ENCODE measurements around the gene CEACAM16.
A peak's percentile ranks its signal among the peaks of the same experiment; 100 is the strongest.
"Not testable (repeated sequence)": the region's sequence is repeated elsewhere in the genome, so short reads cannot be mapped to it uniquely, and the experiment has no call there.

Gene CEACAM16

DNA sequence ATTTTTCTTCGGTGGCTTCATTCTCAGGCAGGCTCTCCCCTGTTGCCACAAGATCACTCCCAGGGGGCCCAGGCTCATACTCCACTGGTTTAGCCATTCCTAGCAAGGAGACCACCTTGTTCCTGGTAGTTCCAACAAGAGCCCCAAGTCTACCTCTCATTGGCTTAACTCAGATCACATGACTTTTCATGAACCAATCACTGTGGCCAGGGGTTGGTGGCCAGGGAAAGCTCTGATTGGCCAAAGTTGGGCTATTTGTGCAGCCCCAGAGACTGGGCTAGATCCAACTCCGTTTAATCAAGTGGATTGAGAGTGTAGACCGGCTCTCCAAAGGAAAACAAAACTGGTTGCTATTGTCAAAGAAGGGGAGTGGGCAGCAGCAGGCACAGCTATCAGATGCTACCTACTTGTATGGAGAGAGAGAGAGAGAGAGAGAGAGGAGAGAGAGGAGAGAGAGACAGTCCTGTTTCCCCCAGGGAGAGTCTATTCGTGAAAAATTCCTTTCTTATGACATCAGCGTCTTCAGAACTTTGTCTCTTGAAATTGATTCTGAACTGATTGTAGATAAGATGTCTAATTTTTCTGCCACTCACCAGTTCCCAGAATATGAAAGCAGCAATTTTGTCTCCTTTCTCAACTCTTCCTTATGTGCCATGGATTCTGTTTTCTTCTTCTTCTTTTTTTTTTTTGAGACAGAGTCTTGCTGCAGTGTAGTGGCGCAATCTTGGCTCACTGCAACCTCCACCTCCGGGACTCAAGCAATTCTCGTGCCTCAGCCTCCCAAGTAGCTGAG, 21.7 kb upstream of the CEACAM16 start:
- DNase-seq: no peak

DNA sequence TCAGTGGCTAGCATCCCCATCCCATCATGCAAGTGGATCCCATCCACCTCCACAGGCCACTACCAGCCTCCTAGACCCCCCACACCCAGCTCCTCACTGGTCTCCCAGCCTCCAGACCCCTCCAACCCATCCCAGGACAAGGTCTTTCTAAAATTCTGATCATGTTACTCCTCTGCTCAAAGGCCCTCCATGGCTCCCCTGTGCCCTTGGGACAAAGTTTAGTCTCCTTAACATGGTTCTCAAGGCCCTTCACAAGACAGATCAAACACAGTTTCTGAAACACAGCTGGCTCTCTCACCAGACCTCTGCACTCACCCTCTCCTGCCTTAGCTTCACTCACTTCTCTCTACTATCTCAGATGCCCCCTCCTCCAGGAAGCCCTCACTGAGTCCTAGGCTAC, 18.4 kb upstream of the CEACAM16 start:
- DNase-seq: no peak

DNA sequence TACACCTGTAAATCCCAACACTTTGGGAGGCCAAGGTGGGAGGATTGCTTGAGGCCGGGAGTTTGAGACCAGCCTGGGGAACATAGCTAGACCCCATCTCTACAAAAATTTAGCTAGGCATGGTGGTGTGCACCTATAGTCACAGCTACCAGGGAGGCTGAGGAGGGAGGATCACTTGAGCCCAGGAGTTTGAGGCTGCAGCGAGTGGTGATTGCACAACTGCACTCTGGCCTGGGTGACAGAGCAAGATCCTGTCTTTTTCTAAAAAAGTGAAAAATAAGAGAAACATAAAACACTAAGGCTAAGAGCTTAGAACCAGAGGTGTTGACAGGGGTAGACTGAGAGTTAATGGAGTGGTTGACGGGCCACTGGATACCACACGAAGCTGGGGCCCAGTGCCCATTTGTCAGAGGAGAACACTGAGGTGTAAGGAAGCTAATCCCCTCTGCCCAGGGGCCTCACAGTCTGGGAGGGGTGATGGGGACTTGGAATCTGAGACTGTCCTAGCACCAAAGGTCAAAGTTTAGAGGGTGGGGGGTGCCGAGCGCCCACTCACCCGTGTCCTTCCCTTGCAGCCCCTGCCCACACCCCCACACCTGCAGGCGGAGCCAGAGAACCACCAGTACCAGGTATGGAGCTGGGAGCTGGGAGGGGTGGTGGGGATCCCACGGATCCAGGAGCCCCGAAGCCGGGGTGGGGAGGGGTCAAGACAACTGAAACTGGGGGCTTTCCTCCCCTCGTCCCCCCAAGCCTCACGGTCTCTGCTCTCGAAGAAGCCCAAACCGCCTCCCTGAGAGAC, 16.8 kb upstream of the CEACAM16 start:
- DNase-seq: no peak

DNA sequence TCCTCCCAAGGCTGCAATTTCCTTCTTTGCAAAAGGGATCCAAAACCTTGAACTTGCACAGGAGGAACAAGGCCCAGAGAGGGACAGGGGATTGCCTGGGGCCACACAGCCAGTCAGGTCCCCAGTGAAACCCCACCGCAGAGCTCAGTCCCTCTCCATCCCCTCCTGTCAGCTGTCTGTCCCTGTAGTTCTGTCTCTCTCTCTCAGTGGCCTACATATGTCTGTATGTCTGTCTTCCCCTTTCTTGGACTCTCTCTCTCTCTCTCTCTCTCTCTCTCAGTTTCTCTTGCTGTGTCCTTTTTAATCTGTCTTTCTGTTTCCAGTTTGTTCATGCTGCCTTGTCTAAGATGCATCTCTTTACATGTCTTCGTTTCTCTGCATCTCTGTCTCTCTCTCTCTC, 16.1 kb upstream of the CEACAM16 start:
- no peak for DNase-seq

- DNase-seq: no peak
Measured at GRCh38 chr19:44683434-44684210, 15.3 kb upstream of the CEACAM16 start.

- DNase-seq: not testable (repeated sequence)
Measured at GRCh38 chr19:44684396-44684795, 14.6 kb upstream of the CEACAM16 start.

- no peak for DNase-seq
Measured at GRCh38 chr19:44684892-44685863, 13.8 kb upstream of the CEACAM16 start.

GRCh38 chr19:44685877-44686276, 13.1 kb upstream of the CEACAM16 start:
- DNase-seq: no peak

GRCh38 chr19:44686896-44687295, 12.1 kb upstream of the CEACAM16 start:
- DNase-seq: no peak

- DNase-seq: no peak
Measured at GRCh38 chr19:44687888-44688287, 11.1 kb upstream of the CEACAM16 start.

GRCh38 chr19:44689290-44690130, 9.4 kb upstream of the CEACAM16 start:
- no peak for DNase-seq

GRCh38 chr19:44690131-44690440, 8.9 kb upstream of the CEACAM16 start:
- DNase-seq: no peak

GRCh38 chr19:44692379-44692721, 6.6 kb upstream of the CEACAM16 start:
- DNase-seq: no peak

- DNase-seq: no peak
Measured at GRCh38 chr19:44694184-44694579, 4.8 kb upstream of the CEACAM16 start.

- peak; percentile 54 for DNase-seq
Measured at GRCh38 chr19:44696939-44697669, 1.8 kb upstream of the CEACAM16 start.

DNA sequence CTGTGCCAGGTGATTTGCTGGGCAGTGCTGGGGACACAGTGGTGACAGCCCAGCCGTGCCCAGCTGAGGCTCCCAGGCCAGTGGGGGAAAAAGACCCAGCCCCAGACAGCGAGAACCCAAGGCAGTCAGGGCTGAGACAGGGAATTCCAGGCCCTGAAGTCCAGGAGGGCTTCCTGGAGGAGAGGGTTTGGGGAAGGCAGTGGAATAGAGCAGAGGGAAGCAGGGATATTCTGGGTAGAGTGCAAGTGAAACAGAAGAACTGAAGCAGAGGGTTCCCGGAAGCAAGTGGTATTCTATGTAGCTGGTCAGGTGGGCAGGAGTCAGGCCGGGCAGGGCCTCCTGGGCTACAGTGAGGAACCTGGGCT, 1.3 kb upstream of the CEACAM16 start:
- DNase-seq: no peak

GRCh38 chr19:44700547-44700946, 1.6 kb downstream of the CEACAM16 start:
- DNase-seq: no peak

DNA sequence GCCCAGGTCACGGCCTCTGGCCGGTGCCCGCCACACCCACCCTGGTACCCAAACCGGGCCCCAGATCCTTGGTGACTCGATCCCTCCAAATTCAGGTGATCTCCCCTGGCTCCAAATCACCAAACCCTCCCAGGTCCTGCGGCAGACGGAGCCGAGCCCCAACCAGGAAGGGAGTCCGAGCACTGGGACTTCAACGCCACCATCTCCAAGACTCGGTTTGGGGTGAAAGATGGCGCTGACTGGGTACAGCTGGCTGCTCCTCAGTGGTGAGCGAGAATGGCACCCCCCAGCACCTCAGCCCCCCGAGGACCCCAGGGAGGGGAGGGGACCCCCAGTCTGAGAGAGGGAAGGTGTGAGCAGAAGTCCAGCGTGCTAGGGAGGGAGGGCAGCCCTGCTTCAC, 2.3 kb downstream of the CEACAM16 start:
- no peak for DNase-seq

DNA sequence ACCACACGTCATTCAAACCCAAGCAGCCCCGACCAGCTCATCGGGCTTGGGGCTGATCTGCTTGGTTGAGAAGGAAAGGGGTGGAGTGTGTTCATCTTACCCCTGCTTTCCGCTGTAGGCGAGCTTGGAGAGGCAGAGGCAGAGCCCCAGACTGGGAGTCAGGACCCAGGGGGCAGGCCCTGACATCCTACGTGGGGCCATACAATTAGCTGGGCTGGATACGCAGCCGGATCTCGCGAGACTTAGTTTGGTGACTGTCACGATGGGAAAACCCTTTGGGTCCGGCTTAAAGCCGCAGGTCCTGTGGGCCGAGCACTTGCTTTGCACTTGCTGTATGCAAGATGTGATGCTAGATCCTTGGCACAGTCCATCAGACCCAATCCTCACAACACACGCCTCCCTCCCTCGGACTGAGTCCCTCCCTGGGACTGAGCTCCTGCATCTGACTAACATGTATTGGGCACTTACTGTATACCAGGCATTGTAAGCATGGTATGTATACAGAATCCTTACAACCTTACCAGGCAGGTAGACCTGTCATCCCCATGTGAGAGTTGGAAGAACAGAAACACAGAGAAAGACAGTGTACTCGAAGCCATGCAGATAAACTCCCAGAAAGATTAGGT, 3.7 kb downstream of the CEACAM16 start:
- no peak for DNase-seq

- DNase-seq: no peak
Measured at GRCh38 chr19:44703336-44704078, 4.6 kb downstream of the CEACAM16 start.
